Skeletal muscle satellite cell (primary cell): ENCODE measurements around the gene C2.
"Not testable (repeated sequence)": the region's sequence is repeated elsewhere in the genome, so short reads cannot be mapped to it uniquely, and the experiment has no call there.

Experiments
- H3K27me3 ChIP-seq: 2 replicates; pipeline ENCODE4 v1.7.0; 2013; ENCODE audit warnings: low read length; ENCODE audit not compliant: control insufficient read depth, insufficient read depth
- H3K36me3 ChIP-seq: 2 replicates; pipeline ENCODE4 v1.7.0; 2013; ENCODE audit warnings: mild to moderate bottlenecking, control low read depth, low read length; ENCODE audit not compliant: insufficient read depth
- H3K4me1 ChIP-seq: 2 replicates; pipeline ENCODE4 v1.7.0; 2013; ENCODE audit warnings: low read length; ENCODE audit not compliant: control insufficient read depth, insufficient read depth
- H3K4me2 ChIP-seq: 2 replicates; pipeline ENCODE4 v1.7.0; 2013; ENCODE audit warnings: mild to moderate bottlenecking, low read length
- H3K4me3 ChIP-seq: 2 replicates; pipeline ENCODE4 v1.7.0; 2013; ENCODE audit warnings: low read length
- H3K9ac ChIP-seq: 2 replicates; pipeline ENCODE4 v1.7.0; 2013; ENCODE audit warnings: mild to moderate bottlenecking, low read depth, low read length, moderate library complexity
- H3K9me3 ChIP-seq: replicated peaks from 2 replicates; pipeline ENCODE4 v1.7.0; 2013; ENCODE audit warnings: mild to moderate bottlenecking, control low read depth, low read length

The C2 gene

GRCh38 chr6:31932137-31932536 lies 4.6 kb downstream of the C2 start:
- H3K4me2 ChIP-seq, H3K9ac ChIP-seq, H3K4me1 ChIP-seq, H3K9me3 ChIP-seq, H3K4me3 ChIP-seq, H3K36me3 ChIP-seq: not testable (repeated sequence)
- peaks cover 14% of the 10 kb centered on the region for H3K27me3 ChIP-seq

- Histone ChIP-seq H3K4me2 (no peak overlapping the region), H3K36me3 (no peaks in the 10 kb centered on the region), H3K27me3 (peaks cover 14% of the 10 kb centered on the region), H3K9me3 (no peaks in the 10 kb centered on the region), H3K4me3 (no peak overlapping the region), H3K9ac (no peak overlapping the region), H3K4me1 (no peaks in the 10 kb centered on the region)
These were observed 6.0 kb downstream of the C2 start for GRCh38 chr6:31933537-31933936.

GRCh38 chr6:31935021-31935420 lies 7.5 kb downstream of the C2 start:
- Histone ChIP-seq H3K27me3 (peaks cover 14% of the 10 kb centered on the region), H3K4me2 (no peak overlapping the region), H3K9ac (no peak overlapping the region), H3K4me1 (peaks cover under 1% of the 10 kb centered on the region), H3K9me3 (no peaks in the 10 kb centered on the region), H3K36me3 (no peaks in the 10 kb centered on the region), H3K4me3 (no peak overlapping the region)

- Histone ChIP-seq H3K9ac (no peak overlapping the region), H3K4me3 (no peak overlapping the region), H3K4me1 (peaks cover 5% of the 10 kb centered on the region), H3K9me3 (no peaks in the 10 kb centered on the region), H3K27me3 (peaks cover 14% of the 10 kb centered on the region), H3K36me3 (no peaks in the 10 kb centered on the region), H3K4me2 (no peak overlapping the region)
These were observed 8.3 kb downstream of the C2 start for GRCh38 chr6:31935823-31936222.

- Histone ChIP-seq H3K27me3 (peaks cover 18% of the 10 kb centered on the region), H3K9me3 (no peaks in the 10 kb centered on the region), H3K36me3 (no peaks in the 10 kb centered on the region), H3K4me1 (peaks cover 10% of the 10 kb centered on the region), H3K4me2 (no peak overlapping the region), H3K9ac (no peak overlapping the region), H3K4me3 (no peak overlapping the region)
These were observed 12.7 kb downstream of the C2 start for GRCh38 chr6:31940256-31940664.

- H3K9me3 ChIP-seq: no peaks in the 10 kb centered on the region
- no peak overlapping the region for H3K4me3 ChIP-seq
- peaks cover 18% of the 10 kb centered on the region for H3K27me3 ChIP-seq
- no peaks in the 10 kb centered on the region for H3K36me3 ChIP-seq
- H3K4me1 ChIP-seq: peaks cover 23% of the 10 kb centered on the region
- H3K9ac ChIP-seq: no peak overlapping the region
- no peak overlapping the region for H3K4me2 ChIP-seq
These were observed 16.2 kb downstream of the C2 start for GRCh38 chr6:31943742-31944141.

- Histone ChIP-seq H3K9me3 (no peaks in the 10 kb centered on the region), H3K4me3 (peak overlapping the region; percentile 29), H3K4me2 (peak overlapping the region; percentile 85), H3K36me3 (no peaks in the 10 kb centered on the region), H3K27me3 (peaks cover 18% of the 10 kb centered on the region), H3K4me1 (peaks cover 27% of the 10 kb centered on the region), H3K9ac (no peak overlapping the region)
These were observed 17.6 kb downstream of the C2 start for GRCh38 chr6:31945154-31945506.

- H3K4me2 ChIP-seq: peak within 1 kb of the TSS; percentile 85
- peaks cover 23% of the 10 kb centered on the region for H3K4me1 ChIP-seq
- peaks cover 18% of the 10 kb centered on the region for H3K27me3 ChIP-seq
- H3K36me3 ChIP-seq: peaks cover 3% of the 10 kb centered on the region
- no peaks in the 10 kb centered on the region for H3K9me3 ChIP-seq
- H3K9ac ChIP-seq: peak within 1 kb of the TSS; percentile 17
- peak within 1 kb of the TSS; percentile 60 for H3K4me3 ChIP-seq
These were observed 18.2 kb downstream of the C2 start, which contains the start of gene CFB for GRCh38 chr6:31945507-31946369. CFB (plus strand) TSS chr6:31946095; CDS start chr6:31946222, 127 bp downstream.

- Histone ChIP-seq H3K36me3 (peaks cover 10% of the 10 kb centered on the region), H3K27me3 (peaks cover 18% of the 10 kb centered on the region), H3K4me2 (peak overlapping the region; percentile 85), H3K4me3 (no peak overlapping the region), H3K9me3 (no peaks in the 10 kb centered on the region), H3K9ac (no peak overlapping the region), H3K4me1 (peaks cover 23% of the 10 kb centered on the region)
These were observed 18.9 kb downstream of the C2 start for GRCh38 chr6:31946370-31946885.

- no peak overlapping the region for H3K4me3 ChIP-seq
- H3K9ac ChIP-seq: no peak overlapping the region
- no peak overlapping the region for H3K4me2 ChIP-seq
- H3K4me1 ChIP-seq: peaks cover 23% of the 10 kb centered on the region
- peaks cover 18% of the 10 kb centered on the region for H3K36me3 ChIP-seq
- H3K27me3 ChIP-seq: peaks cover 17% of the 10 kb centered on the region
- H3K9me3 ChIP-seq: no peaks in the 10 kb centered on the region
These were observed 19.7 kb downstream of the C2 start for GRCh38 chr6:31947070-31947675.

- H3K4me2 ChIP-seq: no peak overlapping the region
- H3K9me3 ChIP-seq: no peaks in the 10 kb centered on the region
- H3K4me1 ChIP-seq: peaks cover 23% of the 10 kb centered on the region
- H3K27me3 ChIP-seq: peaks cover 10% of the 10 kb centered on the region
- no peak overlapping the region for H3K9ac ChIP-seq
- peaks cover 23% of the 10 kb centered on the region for H3K36me3 ChIP-seq
- H3K4me3 ChIP-seq: no peak overlapping the region
These were observed 20.3 kb downstream of the C2 start for GRCh38 chr6:31947864-31948263.
